Measurements from ENCODE around the gene CHD3.

- TF ChIP-seq, protein P1, sequence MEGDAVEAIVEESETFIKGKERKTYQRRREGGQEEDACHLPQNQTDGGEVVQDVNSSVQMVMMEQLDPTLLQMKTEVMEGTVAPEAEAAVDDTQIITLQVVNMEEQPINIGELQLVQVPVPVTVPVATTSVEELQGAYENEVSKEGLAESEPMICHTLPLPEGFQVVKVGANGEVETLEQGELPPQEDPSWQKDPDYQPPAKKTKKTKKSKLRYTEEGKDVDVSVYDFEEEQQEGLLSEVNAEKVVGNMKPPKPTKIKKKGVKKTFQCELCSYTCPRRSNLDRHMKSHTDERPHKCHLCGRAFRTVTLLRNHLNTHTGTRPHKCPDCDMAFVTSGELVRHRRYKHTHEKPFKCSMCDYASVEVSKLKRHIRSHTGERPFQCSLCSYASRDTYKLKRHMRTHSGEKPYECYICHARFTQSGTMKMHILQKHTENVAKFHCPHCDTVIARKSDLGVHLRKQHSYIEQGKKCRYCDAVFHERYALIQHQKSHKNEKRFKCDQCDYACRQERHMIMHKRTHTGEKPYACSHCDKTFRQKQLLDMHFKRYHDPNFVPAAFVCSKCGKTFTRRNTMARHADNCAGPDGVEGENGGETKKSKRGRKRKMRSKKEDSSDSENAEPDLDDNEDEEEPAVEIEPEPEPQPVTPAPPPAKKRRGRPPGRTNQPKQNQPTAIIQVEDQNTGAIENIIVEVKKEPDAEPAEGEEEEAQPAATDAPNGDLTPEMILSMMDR (conservative IDR thresholded peaks at IDR 0.05; ENCODE audit: low read length) = no peak
- no peak for TF ChIP-seq EZH2phosphoT487 (IDR thresholded peaks at IDR 0.05; ENCODE audit: borderline replicate concordance)
Measured at GRCh38 chr17:7850701-7851437, 37.7 kb upstream of the CHD3 start.

All from Loucy (cell line).